CD4-positive, alpha-beta T cell treated with Interleukin-1 beta for 1 hour (primary cell): ENCODE measurements around the gene CYRIA.
A peak's percentile ranks its signal among the peaks of the same experiment; 100 is the strongest.

Experiments
- DNase-seq, 2 donors: peaks; one replicate each; pipeline ENCODE4 v3.0.0-alpha.2; 2020 to 2022

The CYRIA gene

GRCh38 chr2:16626997-16627605 lies 38.5 kb downstream of the CYRIA start:
- DNase-seq = no peak

DNA sequence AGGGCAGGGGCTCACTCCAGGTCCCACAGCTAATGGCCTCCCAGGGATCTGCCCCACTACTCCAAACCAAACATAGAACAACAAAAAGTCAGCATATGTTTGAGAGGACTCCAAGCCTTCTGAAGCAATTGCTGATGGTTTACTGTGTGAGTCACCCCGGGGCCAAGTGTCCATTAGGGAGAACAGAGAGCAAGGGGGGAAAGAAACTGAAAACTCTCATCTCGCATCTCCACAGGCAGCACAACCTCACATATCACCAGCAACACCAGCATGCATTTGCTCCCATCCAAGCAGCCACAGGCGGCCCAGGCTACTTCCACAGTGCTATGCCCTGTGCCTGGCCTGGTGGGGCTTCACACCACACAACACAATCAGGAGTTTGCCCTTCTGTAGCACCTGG lies 39.1 kb downstream of the CYRIA start:
- DNase-seq = peak in 1 of 2 donors; percentile 33

DNA sequence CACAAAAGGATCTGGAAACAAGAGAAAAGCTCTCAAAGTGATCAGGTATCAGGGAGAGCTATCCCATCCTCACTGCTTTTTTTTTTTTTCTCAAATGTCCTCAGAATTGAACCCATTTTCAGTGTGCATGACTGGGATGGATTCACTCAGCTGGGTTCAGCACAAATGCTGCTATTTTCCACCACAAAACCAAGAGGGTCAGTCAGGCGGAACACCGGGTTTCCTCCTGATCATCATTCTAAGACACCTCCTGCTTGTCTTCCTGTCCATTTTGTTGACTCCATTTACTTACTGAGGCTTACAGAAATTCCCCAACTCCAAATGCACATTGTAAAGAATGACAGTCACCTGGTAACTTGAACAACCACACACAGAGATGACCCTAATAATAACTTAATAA lies 39.9 kb downstream of the CYRIA start:
- no peak for DNase-seq

DNA sequence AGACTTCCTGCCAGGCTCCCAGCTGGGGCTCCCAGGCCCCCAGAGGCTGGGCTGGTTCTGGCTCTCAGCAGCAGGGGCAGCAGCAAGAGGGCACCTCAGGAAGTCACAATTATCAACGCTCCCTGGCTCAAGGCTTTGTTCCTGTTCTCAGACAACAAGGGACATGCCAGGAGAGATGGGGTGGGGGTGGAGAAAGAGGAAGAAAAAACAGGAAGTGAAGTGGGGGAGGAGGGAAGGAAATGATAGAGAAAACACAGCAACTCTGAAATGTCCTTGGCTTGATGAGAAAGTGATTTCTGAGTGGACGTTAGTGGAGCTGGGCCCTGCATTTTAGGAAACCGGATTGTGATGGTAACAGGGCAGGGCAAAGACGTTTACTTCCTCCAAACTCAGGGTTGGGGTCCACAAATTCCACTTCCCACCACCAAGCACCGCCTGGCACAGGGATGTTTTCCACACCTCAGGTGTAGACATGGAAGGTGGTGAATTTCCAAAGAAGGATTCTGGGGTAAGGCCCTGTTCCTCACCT lies 40.4 kb downstream of the CYRIA start:
- DNase-seq = peak in 1 of 2 donors; percentile 66

GRCh38 chr2:16624436-16624780 lies 41.2 kb downstream of the CYRIA start:
- no peak for DNase-seq

- DNase-seq = no peak
Measured at GRCh38 chr2:16623564-16624435, 41.8 kb downstream of the CYRIA start.

GRCh38 chr2:16623031-16623430 lies 42.6 kb downstream of the CYRIA start:
- DNase-seq = no peak

GRCh38 chr2:16622399-16622968 lies 43.1 kb downstream of the CYRIA start:
- DNase-seq = no peak

DNA sequence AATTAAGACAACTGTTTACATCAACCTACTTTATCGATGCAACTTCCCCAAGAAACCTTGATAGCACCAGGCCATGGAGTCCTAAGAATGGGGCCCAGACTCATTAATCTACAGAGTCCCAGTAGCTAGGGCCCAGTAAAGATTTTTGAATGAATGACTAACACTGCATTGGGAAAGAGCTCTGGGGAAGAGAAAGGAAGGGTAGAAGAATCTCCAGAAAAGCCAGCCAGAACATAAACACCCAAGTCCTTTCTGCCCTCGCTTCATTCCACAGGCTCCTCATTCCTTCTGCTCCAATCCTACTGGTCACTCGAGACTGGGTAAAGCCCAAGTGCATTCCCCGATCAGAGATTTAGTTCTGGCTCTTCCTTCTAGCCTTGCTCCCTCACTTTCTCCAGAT lies 44.3 kb downstream of the CYRIA start:
- DNase-seq = no peak

DNA sequence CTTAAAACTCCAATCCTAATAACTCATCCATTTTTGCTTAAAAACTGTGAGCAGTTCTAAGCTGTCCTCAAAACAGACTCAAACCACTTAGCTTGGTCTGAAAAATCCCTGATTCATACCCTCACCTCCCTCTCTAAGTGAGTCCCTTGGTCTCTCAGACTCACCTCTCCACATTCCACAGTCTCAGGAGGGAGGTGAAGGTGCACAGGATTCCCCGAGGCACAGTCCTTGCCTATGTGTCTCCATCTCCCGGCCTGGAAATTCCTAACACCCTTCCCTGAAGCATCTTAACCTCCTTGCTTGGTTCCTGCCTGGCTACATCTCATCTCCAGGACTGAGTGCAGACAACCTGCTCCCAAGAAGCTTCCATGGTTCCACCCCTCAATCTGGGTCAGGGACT lies 45.0 kb downstream of the CYRIA start:
- no peak for DNase-seq

DNA sequence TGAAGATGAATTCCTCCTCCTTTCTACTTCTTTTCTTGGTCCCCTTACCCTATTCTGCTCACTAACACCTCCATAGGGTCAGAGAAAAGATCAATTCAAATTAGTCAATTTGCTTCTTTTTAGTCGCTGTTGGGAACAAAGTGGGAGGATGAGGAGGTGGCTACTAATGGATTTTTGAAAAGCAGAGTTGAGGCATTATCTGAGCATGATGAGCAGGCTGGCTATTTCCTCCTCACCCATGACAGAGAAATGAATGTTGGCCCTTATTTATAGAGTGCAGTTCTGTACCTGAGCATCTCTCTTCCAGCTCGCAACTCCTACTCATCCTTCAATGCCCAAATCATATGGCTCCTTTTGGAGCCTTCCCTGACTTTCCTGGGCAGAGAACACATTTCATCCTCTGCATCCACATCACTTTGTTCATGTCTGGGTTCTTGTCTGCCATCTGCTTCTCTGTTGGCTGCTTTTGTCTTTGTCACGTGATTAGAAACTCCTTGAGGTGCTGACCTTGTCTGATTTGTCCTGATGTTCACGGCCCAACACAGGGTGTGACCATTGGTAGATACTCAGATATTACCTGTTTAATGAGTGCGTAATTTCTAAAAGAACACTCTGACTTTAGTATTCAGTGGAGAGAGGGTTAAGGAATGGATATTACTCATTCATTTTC lies 45.9 kb downstream of the CYRIA start:
- DNase-seq = no peak

DNA sequence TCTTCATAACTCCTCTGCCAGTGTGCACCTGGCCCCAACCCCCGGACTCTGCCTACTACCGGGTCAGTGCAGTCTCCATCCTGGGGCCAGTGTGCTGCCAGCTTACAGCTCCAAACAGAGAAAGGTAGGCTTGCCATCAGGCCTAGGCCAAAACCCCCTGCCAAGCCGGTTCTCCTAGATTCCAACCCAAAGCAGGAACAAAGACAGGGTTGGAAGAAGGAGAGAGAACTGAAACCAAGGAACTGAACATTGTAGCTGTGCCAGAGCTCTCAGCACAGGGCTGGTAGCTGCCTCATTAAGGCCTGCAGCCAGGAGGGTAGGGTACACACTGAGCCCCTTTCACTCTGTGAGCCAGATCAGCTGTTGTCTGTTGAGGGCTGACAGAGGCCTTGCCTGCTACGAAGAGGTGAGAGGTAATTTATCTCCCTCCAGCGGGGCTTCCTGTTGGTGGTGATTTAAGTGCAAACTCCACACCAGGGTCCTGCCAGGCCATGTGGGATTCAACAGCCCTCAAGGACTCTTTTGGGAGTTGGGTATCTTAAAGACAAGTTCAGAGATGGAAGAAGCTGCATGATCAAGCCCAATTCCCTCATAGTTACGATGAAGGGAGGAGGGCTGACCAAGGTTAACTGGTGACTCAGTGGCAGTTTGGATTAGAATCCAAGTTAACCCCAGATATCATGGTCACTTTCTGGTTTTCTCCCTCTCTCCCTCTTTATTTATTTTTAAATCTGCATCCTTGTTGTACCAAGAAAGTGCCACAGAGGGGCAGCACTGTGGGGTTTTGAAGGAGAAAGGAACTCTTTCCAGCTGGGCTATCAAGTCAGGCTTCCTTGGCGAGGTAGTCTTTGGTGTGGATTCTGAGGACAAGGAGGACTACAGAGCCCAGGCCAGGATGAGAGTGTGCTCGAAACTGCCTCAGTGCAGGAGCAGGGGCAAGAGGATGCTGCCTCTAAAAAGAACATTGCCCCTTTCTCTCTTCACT lies 48.1 kb downstream of the CYRIA start:
- no peak for DNase-seq
